ENCODE results near the gene IRF2. TPM values are rescaled to one million over a fixed set of nuclear protein-coding genes. Genes with fewer than 3 reads are reported as not detected.

Gene IRF2
- total and polyA plus RNA-seq, 2 of the 8 experiments (the other 6 are each of a cell fraction or from before 2014, with no cell fraction given): 13.8 to 17.0 TPM

GRCh38 chr4:184420402-184420801 is 53.9 kb downstream of the IRF2 start (continued):
- TF ChIP-seq SP2 (IDR thresholded peaks at IDR 0.05; ENCODE audit: low read length) (no peak), SIX5 (IDR thresholded peaks at IDR 0.05; ENCODE audit: low read depth, low read length) (no peak), SRF (IDR thresholded peaks at IDR 0.05; ENCODE audit: low read depth, low read length) (no peak), RXRA (IDR thresholded peaks at IDR 0.05; ENCODE audit: insufficient read depth, low read depth, low read length) (no peak), CBX5 (IDR thresholded peaks at IDR 0.05; ENCODE audit: low read depth, low read length) (no peak), CEBPB (IDR thresholded peaks at IDR 0.05; ENCODE audit: low read depth, low read length) (no peak)
